ENCODE measurements around the gene COTL1.

DNA sequence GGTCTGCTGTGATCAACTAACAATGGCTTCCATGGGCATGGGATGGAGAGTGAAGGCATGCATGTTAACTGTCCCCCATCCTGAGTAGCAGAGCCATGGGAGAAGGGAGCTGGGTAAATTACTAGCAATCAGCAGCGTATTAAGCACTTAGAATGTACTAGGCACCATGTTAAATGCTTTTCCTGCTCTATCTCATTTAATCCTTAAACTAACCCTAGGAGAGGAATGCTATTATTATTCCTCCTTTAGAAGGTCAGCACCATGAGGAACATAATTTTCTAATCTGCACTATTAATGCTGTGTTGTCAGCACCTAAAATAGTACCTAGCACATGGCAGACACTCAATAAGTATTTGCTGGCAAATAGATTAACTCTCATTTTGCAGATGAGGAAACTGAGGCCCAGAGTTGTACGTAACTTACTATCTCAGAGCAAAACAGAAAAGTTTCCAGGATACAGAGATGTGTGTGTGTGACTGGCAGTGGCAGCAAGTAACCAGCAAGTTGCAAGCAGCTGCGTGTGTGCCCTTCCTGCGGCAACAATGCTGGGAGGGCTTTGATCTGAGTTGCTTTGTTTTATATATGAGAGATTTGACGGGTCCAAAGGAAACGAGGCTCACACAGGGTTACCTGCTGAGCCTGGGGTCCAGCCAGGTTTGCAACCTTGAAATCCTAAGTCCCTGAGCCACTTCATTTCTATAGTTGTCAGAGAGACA is 23.9 kb upstream of the COTL1 start:
- TF ChIP-seq POLR2A (IDR thresholded peaks at IDR 0.05; ENCODE audit: insufficient read depth in 1 of 2, low read depth in 2 of 2, low read length in 2 of 2) = no peak
- no peak for TF ChIP-seq MTF1 (CRISPR knock-in tag; IDR thresholded peaks at IDR 0.05)
